Measurements from ENCODE around the gene PEX26. TPM values are rescaled to one million over a fixed set of nuclear protein-coding genes. Genes with fewer than 3 reads are reported as not detected.
"Not testable (repeated sequence)": the region's sequence is repeated elsewhere in the genome, so short reads cannot be mapped to it uniquely, and the experiment has no call there.

PEX26 gene
- total and polyA plus RNA-seq, 5 donors = 17.4 to 23.5 (median 23.1) TPM

- ATAC-seq (no peak), DNase-seq (no peak)
- Histone ChIP-seq H3K9me3 (ENCODE audit: control insufficient read depth, low read length) (no peaks in the 10 kb centered on the region), H3K27ac (ENCODE audit: low read length) (no peak overlapping the region), H3K4me1 (ENCODE audit: control insufficient read depth, insufficient read depth, low read length) (no peaks in the 10 kb centered on the region), H3K4me3 (ENCODE audit: low read length) (no peak overlapping the region), H3K27me3 (ENCODE audit: control insufficient read depth, insufficient read depth) (no peaks in the 10 kb centered on the region)
- intact Hi-C loops (cut with DNase I) = loop anchor here in 3 of 4 donors (5.0 to 10.0 kb wide), 5 partner anchors 49 to 329 kb away; partner anchors contain the start of gene MICAL3 (in 3 of the 3)
- WGBS = 87% methylated on average over 2 of the region's 2 CpGs
These were observed 4.3 kb upstream of the PEX26 start for GRCh38 chr22:18073467-18073866.

- not testable (repeated sequence) for H3K9me3 ChIP-seq (ENCODE audit: control insufficient read depth, low read length); H3K27ac ChIP-seq (ENCODE audit: low read length); DNase-seq; ATAC-seq; H3K4me3 ChIP-seq (ENCODE audit: low read length); H3K4me1 ChIP-seq (ENCODE audit: control insufficient read depth, insufficient read depth, low read length); H3K27me3 ChIP-seq (ENCODE audit: control insufficient read depth, insufficient read depth)
- intact Hi-C loops (cut with DNase I) = loop anchor here in 3 of 4 donors (5.0 to 10.0 kb wide), 5 partner anchors 49 to 329 kb away; partner anchors contain the start of gene MICAL3 (in 3 of the 3)
- 86% methylated on average over 4 of the region's 4 CpGs for WGBS
These were observed 3.9 kb upstream of the PEX26 start for GRCh38 chr22:18073927-18074326.

- DNase-seq = no peak
- Histone ChIP-seq H3K4me3 (ENCODE audit: low read length) (no peak overlapping the region), H3K9me3 (ENCODE audit: control insufficient read depth, low read length) (no peaks in the 10 kb centered on the region), H3K27ac (ENCODE audit: low read length) (no peak overlapping the region), H3K4me1 (ENCODE audit: control insufficient read depth, insufficient read depth, low read length) (no peaks in the 10 kb centered on the region), H3K27me3 (ENCODE audit: control insufficient read depth, insufficient read depth) (no peaks in the 10 kb centered on the region)
- intact Hi-C loops (cut with DNase I) = loop anchor here (5.0 to 10.0 kb wide), 5 partner anchors 50 to 330 kb away; partner anchors contain the start of gene MICAL3 (in 3 of the 4)
- ATAC-seq = no peak
- 88% methylated on average over 6 of the region's 6 CpGs for WGBS
These were observed 2.6 kb upstream of the PEX26 start for GRCh38 chr22:18075101-18075719.

- no peak overlapping the region for H3K4me3 ChIP-seq (ENCODE audit: low read length)
These were observed 1.9 kb upstream of the PEX26 start for GRCh38 chr22:18075720-18076497.

DNA sequence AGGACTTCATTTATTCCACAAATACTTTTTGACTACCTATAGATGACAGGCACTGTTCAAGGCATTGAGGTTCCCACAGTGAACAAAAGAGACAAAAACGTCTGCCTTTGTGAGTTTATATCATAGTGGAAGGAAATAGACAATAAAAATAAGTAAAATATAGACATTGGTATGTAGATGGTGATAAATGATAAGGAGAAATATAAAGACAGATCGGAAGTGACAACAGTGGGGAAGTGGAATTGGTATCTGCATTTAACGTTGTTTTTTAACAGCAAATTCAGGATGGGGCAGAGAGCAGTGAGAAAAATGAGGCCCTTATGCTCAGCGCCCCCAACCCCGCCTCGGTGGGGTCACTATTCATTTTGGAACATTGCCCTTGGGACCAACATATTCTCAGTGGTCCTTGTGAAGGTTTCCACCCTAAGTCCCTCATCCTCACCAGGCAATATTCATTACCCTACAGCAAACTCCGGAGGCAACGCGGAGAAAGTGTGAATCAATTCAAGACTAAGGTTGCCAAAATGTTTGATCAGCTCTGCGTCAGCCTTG, 627 bp upstream of the PEX26 start:
- H3K27me3 ChIP-seq (ENCODE audit: control insufficient read depth, insufficient read depth) = no peaks in the 10 kb centered on the region
- intact Hi-C loops (cut with DNase I) = loop anchor here (2.0 to 10.0 kb wide), 6 partner anchors 52 to 332 kb away; partner anchors contain the start of gene MICAL3 (in 3 of the 4)
- 6% methylated on average over 10 of the region's 10 CpGs for WGBS
- no peaks in the 10 kb centered on the region for H3K4me1 ChIP-seq (ENCODE audit: control insufficient read depth, insufficient read depth, low read length)
- H3K4me3 ChIP-seq (ENCODE audit: low read length) = peak overlapping the region; percentile 85
- H3K27ac ChIP-seq (ENCODE audit: low read length) = peak overlapping the region; percentile 93
- ATAC-seq (no peak), DNase-seq (no peak)
- no peaks in the 10 kb centered on the region for H3K9me3 ChIP-seq (ENCODE audit: control insufficient read depth, low read length)

More at GRCh38 chr22:18075720-18076497, 1.9 kb upstream of the PEX26 start:
- H3K27me3 ChIP-seq (ENCODE audit: control insufficient read depth, insufficient read depth) = no peaks in the 10 kb centered on the region
- ATAC-seq (peak; percentile 37 to 46), DNase-seq (peak; percentile 66 to 84 (median 73))
- no peaks in the 10 kb centered on the region for H3K9me3 ChIP-seq (ENCODE audit: control insufficient read depth, low read length)
- H3K4me1 ChIP-seq (ENCODE audit: control insufficient read depth, insufficient read depth, low read length) = no peaks in the 10 kb centered on the region
- H3K27ac ChIP-seq (ENCODE audit: low read length) = no peak overlapping the region
- intact Hi-C loops (cut with DNase I) = loop anchor here (2.0 to 10.0 kb wide), 6 partner anchors 51 to 331 kb away; partner anchors contain the start of gene MICAL3 (in 3 of the 4)
- 26% methylated on average over 13 of the region's 13 CpGs for WGBS

DNA sequence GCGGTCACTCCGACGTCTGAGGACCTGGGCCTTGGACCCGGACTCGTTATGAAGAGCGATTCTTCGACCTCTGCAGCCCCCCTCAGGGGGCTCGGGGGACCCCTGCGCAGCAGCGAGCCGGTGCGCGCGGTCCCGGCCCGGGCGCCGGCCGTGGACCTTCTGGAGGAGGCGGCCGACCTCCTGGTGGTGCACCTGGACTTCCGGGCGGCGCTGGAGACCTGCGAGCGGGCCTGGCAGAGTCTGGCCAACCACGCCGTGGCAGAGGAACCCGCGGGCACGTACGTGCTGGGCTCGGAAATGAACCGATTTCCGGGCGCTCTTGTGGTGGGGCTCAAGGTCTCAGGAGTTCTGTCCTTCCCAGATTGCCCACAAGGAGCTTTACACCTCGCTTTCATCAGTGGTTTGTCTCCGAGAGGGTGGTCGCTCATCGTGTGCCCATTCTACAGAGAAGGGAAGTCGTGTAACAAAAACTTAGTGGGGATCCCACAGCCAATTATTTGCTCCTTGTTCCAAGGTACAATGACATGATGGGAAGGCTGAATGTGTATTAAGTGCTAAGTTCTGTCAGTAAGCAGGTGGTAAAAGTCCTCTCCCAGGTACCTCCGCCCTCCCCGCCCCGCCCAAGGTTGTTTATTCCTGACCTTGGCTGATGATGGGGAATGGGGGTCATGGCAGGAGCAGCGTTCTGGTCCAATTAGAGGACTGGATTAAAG, 695 bp downstream of the PEX26 start:
- peak overlapping the region; percentile 58 for H3K27ac ChIP-seq (ENCODE audit: low read length)
- DNase-seq (peak in 2 of 3 donors; percentile 46 to 72), ATAC-seq (peak; percentile 23 to 36)
- WGBS = 10% methylated on average over 45 of the region's 45 CpGs
- no peaks in the 10 kb centered on the region for H3K9me3 ChIP-seq (ENCODE audit: control insufficient read depth, low read length)
- peak overlapping the region; percentile 85 for H3K4me3 ChIP-seq (ENCODE audit: low read length)
- intact Hi-C loops (cut with DNase I) = loop anchor here (5.0 to 10.0 kb wide), 5 partner anchors 54 to 334 kb away; partner anchors contain the start of gene MICAL3 (in 3 of the 4)
- no peaks in the 10 kb centered on the region for H3K4me1 ChIP-seq (ENCODE audit: control insufficient read depth, insufficient read depth, low read length)
- H3K27me3 ChIP-seq (ENCODE audit: control insufficient read depth, insufficient read depth) = no peaks in the 10 kb centered on the region

- no peak for ATAC-seq
- Histone ChIP-seq H3K9me3 (ENCODE audit: control insufficient read depth, low read length) (no peaks in the 10 kb centered on the region), H3K27ac (ENCODE audit: low read length) (no peak overlapping the region), H3K27me3 (ENCODE audit: control insufficient read depth, insufficient read depth) (no peaks in the 10 kb centered on the region), H3K4me1 (ENCODE audit: control insufficient read depth, insufficient read depth, low read length) (no peaks in the 10 kb centered on the region), H3K4me3 (ENCODE audit: low read length) (no peak overlapping the region)
- DNase-seq = no peak
- intact Hi-C loops (cut with DNase I) = loop anchor here (5.0 to 10.0 kb wide), 5 partner anchors 55 to 335 kb away; partner anchors contain the start of gene MICAL3 (in 3 of the 4)
- 68% methylated on average over 4 of the region's 4 CpGs for WGBS
These were observed 2.0 kb downstream of the PEX26 start for GRCh38 chr22:18079706-18080233.

- H3K4me1 ChIP-seq (ENCODE audit: control insufficient read depth, insufficient read depth, low read length) = no peaks in the 10 kb centered on the region
- no peak overlapping the region for H3K27ac ChIP-seq (ENCODE audit: low read length)
- no peaks in the 10 kb centered on the region for H3K27me3 ChIP-seq (ENCODE audit: control insufficient read depth, insufficient read depth)
- ATAC-seq = no peak
- DNase-seq = no peak
- H3K4me3 ChIP-seq (ENCODE audit: low read length) = no peak overlapping the region
- intact Hi-C loops (cut with DNase I) = no loop called here
- 84% methylated on average over 5 of the region's 5 CpGs for WGBS
- no peaks in the 10 kb centered on the region for H3K9me3 ChIP-seq (ENCODE audit: control insufficient read depth, low read length)
These were observed 3.6 kb downstream of the PEX26 start for GRCh38 chr22:18081416-18081815.

- H3K4me3 ChIP-seq (ENCODE audit: low read length) = no peak overlapping the region
- ATAC-seq = no peak
- DNase-seq = no peak
- H3K4me1 ChIP-seq (ENCODE audit: control insufficient read depth, insufficient read depth, low read length) = no peaks in the 10 kb centered on the region
- H3K9me3 ChIP-seq (ENCODE audit: control insufficient read depth, low read length) = no peaks in the 10 kb centered on the region
- H3K27ac ChIP-seq (ENCODE audit: low read length) = no peak overlapping the region
- intact Hi-C loops (cut with DNase I) = no loop called here
- WGBS = 71% methylated on average over 2 of the region's 2 CpGs
- H3K27me3 ChIP-seq (ENCODE audit: control insufficient read depth, insufficient read depth) = no peaks in the 10 kb centered on the region
These were observed 4.7 kb downstream of the PEX26 start for GRCh38 chr22:18082467-18082866.

DNA sequence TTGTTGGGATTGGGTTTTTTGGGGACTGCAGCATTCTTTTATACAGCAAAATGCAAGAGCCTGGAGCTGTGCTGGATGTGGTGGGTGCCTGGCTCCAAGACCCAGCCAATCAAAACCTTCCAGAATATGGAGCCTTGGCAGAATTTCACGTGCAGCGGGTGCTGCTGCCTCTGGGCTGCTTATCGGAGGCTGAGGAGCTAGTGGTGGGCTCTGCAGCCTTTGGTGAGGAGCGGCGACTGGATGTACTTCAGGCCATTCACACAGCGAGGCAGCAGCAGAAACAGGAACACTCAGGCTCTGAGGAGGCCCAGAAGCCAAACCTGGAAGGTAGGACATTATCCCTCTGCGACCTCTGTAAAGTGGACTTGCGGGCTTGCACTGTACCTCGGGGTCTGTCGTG, 5.6 kb downstream of the PEX26 start:
- no peaks in the 10 kb centered on the region for H3K27me3 ChIP-seq (ENCODE audit: control insufficient read depth, insufficient read depth)
- WGBS = 90% methylated on average over 10 of the region's 10 CpGs
- ATAC-seq (no peak), DNase-seq (no peak)
- H3K4me3 ChIP-seq (ENCODE audit: low read length) = no peak overlapping the region
- no peak overlapping the region for H3K27ac ChIP-seq (ENCODE audit: low read length)
- no peaks in the 10 kb centered on the region for H3K4me1 ChIP-seq (ENCODE audit: control insufficient read depth, insufficient read depth, low read length)
- intact Hi-C loops (cut with DNase I) = no loop called here
- H3K9me3 ChIP-seq (ENCODE audit: control insufficient read depth, low read length) = no peaks in the 10 kb centered on the region

All from right cardiac atrium (tissue), 5 donors.